ENCODE measurements around the gene LCP2. TPM values are rescaled to one million over a fixed set of nuclear protein-coding genes. Genes with fewer than 3 reads are reported as not detected.

The LCP2 gene
- total RNA-seq, 1 donor: not detected

DNA sequence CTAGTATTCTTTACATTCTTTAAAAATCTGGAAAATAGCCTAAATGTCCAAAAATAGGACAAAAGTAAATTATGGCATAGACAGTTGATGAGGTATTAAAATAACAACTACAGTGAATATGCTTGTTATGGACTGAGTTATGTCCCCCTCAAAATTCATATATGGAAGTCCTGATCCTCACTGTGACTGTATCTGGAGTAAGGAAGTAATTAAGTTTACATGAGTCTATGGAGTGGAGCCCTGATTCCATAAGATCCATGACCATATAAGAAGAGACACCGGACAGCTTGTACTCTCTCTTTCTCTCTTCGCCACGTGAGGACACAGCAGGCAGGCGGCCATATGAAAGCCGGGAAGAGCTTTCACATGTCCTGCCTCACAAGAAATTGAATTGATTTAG, 93.4 kb downstream of the LCP2 start:
- Histone ChIP-seq H3K27ac (ENCODE audit: low read depth, low read length) (no peak overlapping the region), H3K79me2 (ENCODE audit: insufficient read depth, low read length) (no peaks in the 10 kb centered on the region), H2AFZ (ENCODE audit: low read length) (no peak overlapping the region), H3K4me1 (ENCODE audit: insufficient read depth, low read length) (no peaks in the 10 kb centered on the region), H4K20me1 (ENCODE audit: insufficient read depth, low read length) (no peaks in the 10 kb centered on the region), H3K27me3 (ENCODE audit: insufficient read depth, low read length) (peaks cover 42% of the 10 kb centered on the region), H3K9me3 (ENCODE audit: low read depth, low read length) (no peaks in the 10 kb centered on the region), H3K4me2 (ENCODE audit: insufficient read depth, low read length) (no peak overlapping the region), H3K36me3 (ENCODE audit: insufficient read depth, low read length) (no peaks in the 10 kb centered on the region), H3K4me3 (ENCODE audit: insufficient read depth, low read length) (no peak overlapping the region)
- TF ChIP-seq, protein P1, sequence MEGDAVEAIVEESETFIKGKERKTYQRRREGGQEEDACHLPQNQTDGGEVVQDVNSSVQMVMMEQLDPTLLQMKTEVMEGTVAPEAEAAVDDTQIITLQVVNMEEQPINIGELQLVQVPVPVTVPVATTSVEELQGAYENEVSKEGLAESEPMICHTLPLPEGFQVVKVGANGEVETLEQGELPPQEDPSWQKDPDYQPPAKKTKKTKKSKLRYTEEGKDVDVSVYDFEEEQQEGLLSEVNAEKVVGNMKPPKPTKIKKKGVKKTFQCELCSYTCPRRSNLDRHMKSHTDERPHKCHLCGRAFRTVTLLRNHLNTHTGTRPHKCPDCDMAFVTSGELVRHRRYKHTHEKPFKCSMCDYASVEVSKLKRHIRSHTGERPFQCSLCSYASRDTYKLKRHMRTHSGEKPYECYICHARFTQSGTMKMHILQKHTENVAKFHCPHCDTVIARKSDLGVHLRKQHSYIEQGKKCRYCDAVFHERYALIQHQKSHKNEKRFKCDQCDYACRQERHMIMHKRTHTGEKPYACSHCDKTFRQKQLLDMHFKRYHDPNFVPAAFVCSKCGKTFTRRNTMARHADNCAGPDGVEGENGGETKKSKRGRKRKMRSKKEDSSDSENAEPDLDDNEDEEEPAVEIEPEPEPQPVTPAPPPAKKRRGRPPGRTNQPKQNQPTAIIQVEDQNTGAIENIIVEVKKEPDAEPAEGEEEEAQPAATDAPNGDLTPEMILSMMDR (IDR thresholded peaks at IDR 0.05; ENCODE audit: extremely low read depth, low read depth, low read length): no peak
- no peak for DNase-seq (ENCODE audit: insufficient read length, low spot score, missing footprints)

DNA sequence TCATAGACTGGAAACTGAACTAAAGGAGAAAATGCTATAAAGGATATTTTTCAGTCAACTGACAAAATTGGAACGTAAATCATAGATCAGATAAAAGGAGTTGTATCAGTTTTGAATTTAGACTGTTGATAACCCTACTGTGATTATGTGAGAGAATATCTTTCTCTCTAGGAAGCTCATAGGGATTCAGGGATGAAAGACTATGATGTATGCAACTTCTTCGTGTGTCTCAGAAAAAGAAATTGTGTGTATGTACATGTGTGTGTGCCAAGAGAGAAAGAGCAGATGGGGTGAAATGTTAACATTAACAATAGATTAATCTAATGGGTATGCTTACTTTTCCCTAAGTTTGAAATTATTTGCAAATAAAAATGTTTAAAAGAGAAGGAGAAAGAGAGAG, 95.5 kb downstream of the LCP2 start:
- no peaks in the 10 kb centered on the region for H3K36me3 ChIP-seq (ENCODE audit: insufficient read depth, low read length)
- no peaks in the 10 kb centered on the region for H3K9me3 ChIP-seq (ENCODE audit: low read depth, low read length)
- H3K4me3 ChIP-seq (ENCODE audit: insufficient read depth, low read length): no peak overlapping the region
- H3K79me2 ChIP-seq (ENCODE audit: insufficient read depth, low read length): no peaks in the 10 kb centered on the region
- no peak overlapping the region for H3K4me2 ChIP-seq (ENCODE audit: insufficient read depth, low read length)
- peaks cover 49% of the 10 kb centered on the region for H3K27me3 ChIP-seq (ENCODE audit: insufficient read depth, low read length)
- H2AFZ ChIP-seq (ENCODE audit: low read length): no peak overlapping the region
- no peak for DNase-seq (ENCODE audit: insufficient read length, low spot score, missing footprints)
- no peaks in the 10 kb centered on the region for H3K4me1 ChIP-seq (ENCODE audit: insufficient read depth, low read length)
- H3K27ac ChIP-seq (ENCODE audit: low read depth, low read length): no peak overlapping the region
- TF ChIP-seq, protein P1 (IDR thresholded peaks at IDR 0.05; ENCODE audit: extremely low read depth, low read depth, low read length): no peak
- no peaks in the 10 kb centered on the region for H4K20me1 ChIP-seq (ENCODE audit: insufficient read depth, low read length)

DNA sequence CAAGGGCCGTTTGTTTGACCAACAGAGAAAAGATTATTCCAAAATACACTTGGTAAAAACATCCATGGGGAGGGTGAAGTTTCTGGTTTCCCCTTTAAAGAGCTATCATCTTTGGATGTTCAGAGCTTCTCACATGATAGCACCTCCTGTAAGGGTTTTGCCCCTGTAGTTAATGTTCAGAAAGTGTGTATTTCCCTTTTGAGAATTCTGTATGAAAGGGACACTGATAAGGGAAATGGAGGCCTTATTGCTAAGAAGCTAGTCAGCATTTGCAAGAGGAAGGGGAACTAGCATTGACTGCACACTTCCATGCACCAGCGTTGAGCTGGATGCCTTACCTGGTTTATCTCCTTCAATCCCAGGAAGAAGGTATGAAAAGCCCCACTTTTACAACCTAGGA, 96.3 kb downstream of the LCP2 start:
- DNase-seq (ENCODE audit: insufficient read length, low spot score, missing footprints): no peak
- TF ChIP-seq, protein P1 (IDR thresholded peaks at IDR 0.05; ENCODE audit: extremely low read depth, low read depth, low read length): no peak
- H4K20me1 ChIP-seq (ENCODE audit: insufficient read depth, low read length): no peaks in the 10 kb centered on the region

DNA sequence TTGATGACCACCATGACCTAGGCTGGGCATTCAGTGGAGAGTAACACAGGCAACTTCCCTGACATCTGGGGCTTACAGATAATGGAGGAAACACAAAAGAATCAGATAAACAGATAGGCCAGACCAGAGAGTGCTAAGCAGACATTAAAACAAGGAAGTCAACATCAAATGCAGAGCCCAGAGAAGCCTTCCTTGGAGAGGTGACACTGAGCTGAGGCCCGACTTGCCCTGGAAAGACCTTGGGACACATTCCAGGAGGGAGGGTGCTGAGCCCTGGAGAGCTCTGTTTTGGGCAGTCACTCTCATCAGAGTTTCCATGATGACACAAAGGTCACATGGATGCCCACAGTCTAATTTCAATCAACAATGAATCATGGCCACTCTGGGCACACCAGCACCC, 96.7 kb downstream of the LCP2 start:
- Histone ChIP-seq H3K9me3 (ENCODE audit: low read depth, low read length) (no peaks in the 10 kb centered on the region), H3K4me1 (ENCODE audit: insufficient read depth, low read length) (no peaks in the 10 kb centered on the region), H3K4me2 (ENCODE audit: insufficient read depth, low read length) (no peak overlapping the region), H3K4me3 (ENCODE audit: insufficient read depth, low read length) (no peak overlapping the region), H3K36me3 (ENCODE audit: insufficient read depth, low read length) (no peaks in the 10 kb centered on the region), H2AFZ (ENCODE audit: low read length) (no peak overlapping the region), H4K20me1 (ENCODE audit: insufficient read depth, low read length) (no peaks in the 10 kb centered on the region), H3K79me2 (ENCODE audit: insufficient read depth, low read length) (no peaks in the 10 kb centered on the region), H3K27me3 (ENCODE audit: insufficient read depth, low read length) (peaks cover 42% of the 10 kb centered on the region), H3K27ac (ENCODE audit: low read depth, low read length) (no peak overlapping the region)
- no peak for DNase-seq (ENCODE audit: insufficient read length, low spot score, missing footprints)
- TF ChIP-seq, protein P1 (IDR thresholded peaks at IDR 0.05; ENCODE audit: extremely low read depth, low read depth, low read length): no peak

More for the DNA sequence above, 96.3 kb downstream of the LCP2 start:
- H3K9me3 ChIP-seq (ENCODE audit: low read depth, low read length): no peaks in the 10 kb centered on the region
- no peak overlapping the region for H2AFZ ChIP-seq (ENCODE audit: low read length)
- H3K27ac ChIP-seq (ENCODE audit: low read depth, low read length): no peak overlapping the region
- no peaks in the 10 kb centered on the region for H3K36me3 ChIP-seq (ENCODE audit: insufficient read depth, low read length)
- H3K27me3 ChIP-seq (ENCODE audit: insufficient read depth, low read length): peaks cover 42% of the 10 kb centered on the region
- no peak overlapping the region for H3K4me2 ChIP-seq (ENCODE audit: insufficient read depth, low read length)
- H3K79me2 ChIP-seq (ENCODE audit: insufficient read depth, low read length): no peaks in the 10 kb centered on the region
- no peak overlapping the region for H3K4me3 ChIP-seq (ENCODE audit: insufficient read depth, low read length)
- no peaks in the 10 kb centered on the region for H3K4me1 ChIP-seq (ENCODE audit: insufficient read depth, low read length)

Other genes with a start within 250 kb of the LCP2 start
- not detected in 2 replicates for gene FOXI1, start 191.9 kb downstream of the LCP2 start, total RNA-seq
- gene C5orf58, start 64.8 kb downstream of the LCP2 start, total RNA-seq: not detected in 2 replicates
- under 0.01 TPM in 2 replicates for gene KCNMB1, start 91.6 kb upstream of the LCP2 start, total RNA-seq
- not detected in 2 replicates for gene KCNIP1, start 206.2 kb upstream of the LCP2 start, total RNA-seq

Measured in osteoblast (primary cell).